SIG-M5 treated with dmso at 0.1 percent for 504 hours (cell line): ENCODE measurements around the gene RBFOX2.

Experiments
- DNase-seq: peaks from one replicate; lab custom pipeline; 2025; ENCODE audit not compliant: unreplicated experiment; lab: John Stamatoyannopoulos, UW

Gene RBFOX2

GRCh38 chr22:35903571-35904335 is 124.9 kb downstream of the RBFOX2 start:
- peak; percentile 5 for DNase-seq

GRCh38 chr22:35900483-35901168 is 128.0 kb downstream of the RBFOX2 start:
- no peak for DNase-seq

- DNase-seq, result no peak
Measured at GRCh38 chr22:35899736-35900135, 128.9 kb downstream of the RBFOX2 start.

GRCh38 chr22:35896111-35896705 is 132.4 kb downstream of the RBFOX2 start:
- no peak for DNase-seq

GRCh38 chr22:35894937-35895708 is 133.5 kb downstream of the RBFOX2 start:
- DNase-seq, result peak; percentile 17

- no peak for DNase-seq
Measured at GRCh38 chr22:35894464-35894878, 134.2 kb downstream of the RBFOX2 start.

- no peak for DNase-seq
Measured at GRCh38 chr22:35893698-35894097, 134.9 kb downstream of the RBFOX2 start.

- DNase-seq, result no peak
Measured at GRCh38 chr22:35892192-35892591, 136.4 kb downstream of the RBFOX2 start.

GRCh38 chr22:35891442-35891841 is 137.2 kb downstream of the RBFOX2 start:
- no peak for DNase-seq

GRCh38 chr22:35889071-35889470 is 139.6 kb downstream of the RBFOX2 start:
- no peak for DNase-seq

GRCh38 chr22:35888181-35888870 is 140.3 kb downstream of the RBFOX2 start:
- DNase-seq, result no peak

GRCh38 chr22:35887296-35887875 is 141.2 kb downstream of the RBFOX2 start:
- DNase-seq, result no peak

GRCh38 chr22:35886309-35886708 is 142.3 kb downstream of the RBFOX2 start:
- DNase-seq, result no peak

GRCh38 chr22:35884529-35884928 is 144.1 kb downstream of the RBFOX2 start:
- peak; percentile 11 for DNase-seq

- no peak for DNase-seq
Measured at GRCh38 chr22:35883031-35883620, 145.5 kb downstream of the RBFOX2 start.

GRCh38 chr22:35882211-35883030 is 146.2 kb downstream of the RBFOX2 start:
- DNase-seq, result peak; percentile 22

- DNase-seq, result no peak
Measured at GRCh38 chr22:35879351-35879750, 149.3 kb downstream of the RBFOX2 start.

GRCh38 chr22:35873426-35873825 is 155.2 kb downstream of the RBFOX2 start:
- DNase-seq, result no peak

- no peak for DNase-seq
Measured at GRCh38 chr22:35872451-35872850, 156.2 kb downstream of the RBFOX2 start.
